A549 treated with CORT108297 at 1 μM for 4 hours (cell line): Measurements from ENCODE around the gene PITPNB. TPM values are rescaled to one million over a fixed set of nuclear protein-coding genes. Genes with fewer than 3 reads are reported as not detected.

Experiments
- total RNA-seq: library from RNA; stranded (reverse); fragments of 200-300 nt; extraction: Qiagen RNA extraction; gene quantifications from 5 replicates; pipeline ENCODE4 v1.2.3, GENCODE V29; 2022

Gene PITPNB
- 42.5 to 61.2 TPM (median 44.2 TPM) in 5 replicates for total RNA-seq

DNA sequence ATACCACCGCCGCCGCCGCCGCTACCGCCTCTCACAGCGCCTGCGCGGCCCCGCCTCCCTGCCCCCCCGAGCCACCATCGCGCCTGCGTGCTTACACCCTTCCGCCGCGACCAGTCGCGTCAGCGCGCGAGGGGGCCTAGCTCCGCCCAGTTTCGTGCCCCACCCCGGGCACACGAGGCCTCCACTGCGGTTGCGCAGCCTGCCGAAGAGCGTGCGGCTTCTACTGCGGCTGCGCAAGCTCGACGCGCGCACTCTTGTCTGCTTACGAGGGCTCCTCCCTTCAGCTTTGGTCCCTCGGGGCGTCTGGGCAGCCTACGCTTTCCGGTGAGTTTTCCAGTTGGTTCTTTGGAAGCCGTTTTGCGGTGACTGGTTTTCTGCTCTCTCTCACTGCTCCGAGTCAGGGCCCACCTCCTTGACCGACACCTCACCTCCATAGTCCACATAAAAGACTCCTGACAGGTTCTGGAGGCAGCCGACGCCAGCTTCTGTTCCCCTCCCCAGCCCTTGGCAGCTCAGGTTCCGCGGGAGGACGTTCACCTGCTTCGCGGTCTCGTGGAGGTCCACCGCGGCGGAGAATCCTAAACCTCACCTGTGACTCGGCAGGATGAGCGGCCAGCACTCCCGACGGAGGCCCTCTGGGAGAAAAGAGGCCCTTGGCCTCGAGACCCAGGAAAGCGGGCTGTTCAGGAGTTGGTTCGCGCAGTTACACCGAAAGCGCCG is at the start of gene PITPNB:
Gene PITPNB, minus strand, starts transcription at position 35 of the 720 bp plus-strand sequence. CDS start 65 bp downstream, outside the sequence.

Other genes with a start within 250 kb of the PITPNB start
- gene MN1, start 117.5 kb downstream of the PITPNB start, total RNA-seq, result 2.3 to 4.1 TPM (median 2.9 TPM) in 5 replicates